Osteoblast (primary cell): ENCODE results near the gene PLSCR2. TPM values are rescaled to one million over a fixed set of nuclear protein-coding genes. Genes with fewer than 3 reads are reported as not detected.
"Not testable (repeated sequence)": the region's sequence is repeated elsewhere in the genome, so short reads cannot be mapped to it uniquely, and the experiment has no call there.

ENCODE experiments used
- DNase-seq: peaks from one replicate; pipeline ENCODE4 v3.0.0; 2011; ENCODE audit warnings: low spot score, mixed read lengths; ENCODE audit not compliant: insufficient read length; ENCODE audit errors: missing footprints
- H2AFZ ChIP-seq: 2 replicates; pipeline ENCODE4 v1.6.0; 2011; ENCODE audit warnings: mild to moderate bottlenecking, low read length
- H3K27ac ChIP-seq: 2 replicates; pipeline ENCODE4 v1.5.1; 2011; ENCODE audit warnings: mild to moderate bottlenecking, low read depth, low read length, moderate library complexity
- H3K27me3 ChIP-seq: 2 replicates; pipeline ENCODE4 v1.6.0; 2012; ENCODE audit warnings: mild to moderate bottlenecking, control low read depth, inconsistent platforms, low read length, moderate library complexity; ENCODE audit not compliant: insufficient read depth
- H3K36me3 ChIP-seq: 2 replicates; pipeline ENCODE4 v1.5.1; 2011; ENCODE audit warnings: mild to moderate bottlenecking, low read length, control low read depth, moderate library complexity; ENCODE audit not compliant: insufficient read depth
- H3K4me1 ChIP-seq: 2 replicates; pipeline ENCODE4 v1.5.1; 2011; ENCODE audit warnings: mild to moderate bottlenecking, low read length, control low read depth, moderate library complexity; ENCODE audit not compliant: insufficient read depth
- H3K4me2 ChIP-seq: 2 replicates; pipeline ENCODE4 v1.6.0; 2011; ENCODE audit warnings: mild to moderate bottlenecking, low read length; ENCODE audit not compliant: insufficient read depth
- H3K4me3 ChIP-seq: fragments of 200-600 bp; sonication (generic); 3 replicates; pipeline ENCODE4 v1.5.1; 2012; ENCODE audit warnings: mild to moderate bottlenecking, low read length, inconsistent platforms; ENCODE audit not compliant: insufficient read depth
- H3K79me2 ChIP-seq: 2 replicates; pipeline ENCODE4 v1.6.0; 2012; ENCODE audit warnings: mild to moderate bottlenecking, low read length, control low read depth, inconsistent platforms; ENCODE audit not compliant: insufficient read depth
- H3K9me3 ChIP-seq: 2 replicates; pipeline ENCODE4 v1.5.1; 2011; ENCODE audit warnings: low read depth, low read length, control low read depth
- H4K20me1 ChIP-seq: 2 replicates; pipeline ENCODE4 v1.6.0; 2012; ENCODE audit warnings: mild to moderate bottlenecking, low read length, control low read depth; ENCODE audit not compliant: insufficient read depth
- CTCF ChIP-seq: IDR thresholded peaks from 2 replicates; pipeline ENCODE4 v1.5.1; 2011; ENCODE audit warnings: mild to moderate bottlenecking, low read depth, low read length, moderate library complexity; ENCODE audit errors: extremely low read depth
- total RNA-seq: library from RNA; depleted of rRNA; stranded (reverse); fragments of >200 nt; gene quantifications from 2 replicates; pipeline ENCODE4 v1.2.3, GENCODE V29; 2012

Gene PLSCR2
- total RNA-seq, 1 donor: not detected

- Histone ChIP-seq H3K9me3 (no peaks in the 10 kb centered on the region), H3K27me3 (no peaks in the 10 kb centered on the region), H3K4me1 (no peaks in the 10 kb centered on the region), H3K79me2 (no peaks in the 10 kb centered on the region), H3K27ac (no peak overlapping the region), H3K4me3 (no peak overlapping the region), H3K36me3 (no peaks in the 10 kb centered on the region), H2AFZ (no peak overlapping the region), H3K4me2 (no peak overlapping the region), H4K20me1 (no peaks in the 10 kb centered on the region)
- no peak for DNase-seq
- no peak for TF ChIP-seq CTCF
Observed at GRCh38 chr3:146446026-146446425, 23.3 kb downstream of the PLSCR2 start.

- H3K4me3 ChIP-seq, H2AFZ ChIP-seq, H3K27me3 ChIP-seq, H3K9me3 ChIP-seq, H3K27ac ChIP-seq, DNase-seq, H3K36me3 ChIP-seq, H3K4me1 ChIP-seq, H3K4me2 ChIP-seq, H4K20me1 ChIP-seq, H3K79me2 ChIP-seq: not testable (repeated sequence)
Observed at GRCh38 chr3:146440310-146440709, 29.1 kb downstream of the PLSCR2 start.

GRCh38 chr3:146432066-146432465, 37.3 kb downstream of the PLSCR2 start:
- H4K20me1 ChIP-seq: no peaks in the 10 kb centered on the region

GRCh38 chr3:146431240-146431639, 38.1 kb downstream of the PLSCR2 start:
- H3K79me2 ChIP-seq: no peaks in the 10 kb centered on the region
- H3K36me3 ChIP-seq: no peaks in the 10 kb centered on the region
- no peaks in the 10 kb centered on the region for H3K4me1 ChIP-seq
- no peak overlapping the region for H3K27ac ChIP-seq
- H4K20me1 ChIP-seq: no peaks in the 10 kb centered on the region
- H3K9me3 ChIP-seq: no peaks in the 10 kb centered on the region
- H3K4me3 ChIP-seq: no peak overlapping the region
- DNase-seq: no peak
- H3K27me3 ChIP-seq: no peaks in the 10 kb centered on the region
- no peak for TF ChIP-seq CTCF
- H3K4me2 ChIP-seq: no peak overlapping the region
- no peak overlapping the region for H2AFZ ChIP-seq

More at GRCh38 chr3:146432066-146432465, 37.3 kb downstream of the PLSCR2 start:
- no peaks in the 10 kb centered on the region for H3K27me3 ChIP-seq
- H3K27ac ChIP-seq: no peak overlapping the region
- no peaks in the 10 kb centered on the region for H3K36me3 ChIP-seq
- TF ChIP-seq CTCF: no peak
- no peak for DNase-seq
- no peak overlapping the region for H2AFZ ChIP-seq
- H3K9me3 ChIP-seq: no peaks in the 10 kb centered on the region
- H3K4me2 ChIP-seq: no peak overlapping the region
- no peak overlapping the region for H3K4me3 ChIP-seq
- H3K79me2 ChIP-seq: no peaks in the 10 kb centered on the region
- no peaks in the 10 kb centered on the region for H3K4me1 ChIP-seq
